Cardiac muscle cell (in vitro differentiated cells and primary cell): ENCODE results near the gene ZCCHC3. TPM values are rescaled to one million over a fixed set of nuclear protein-coding genes. Genes with fewer than 3 reads are reported as not detected.

ENCODE experiments used
- DNase-seq, 2 donors: peaks; one replicate each; pipeline versions ENCODE4 v3.0.0 to v3.0.0-alpha.2; 2010 to 2017; ENCODE audit warnings: low read depth in 1 of 2, low spot score in 1 of 2
- H3K27ac ChIP-seq: fragments of 200-600 bp; sonication (generic); 2 replicates; pipeline ENCODE4 v1.5.1; 2016
- H3K27me3 ChIP-seq: fragments of 200-600 bp; sonication (generic); 2 replicates; pipeline ENCODE4 v1.6.0; 2016; ENCODE audit warnings: control low read depth
- H3K36me3 ChIP-seq: fragments of 200-600 bp; sonication (generic); 2 replicates; pipeline ENCODE4 v1.5.1; 2016; ENCODE audit warnings: control low read depth
- H3K4me1 ChIP-seq: fragments of 200-600 bp; sonication (generic); 2 replicates; pipeline ENCODE4 v1.8.1; 2017; ENCODE audit warnings: low read depth, mild to moderate bottlenecking, mixed run types
- H3K4me3 ChIP-seq: fragments of 200-600 bp; sonication (generic); 2 replicates; pipeline ENCODE4 v1.5.1; 2016; ENCODE audit warnings: mild to moderate bottlenecking
- H3K9me3 ChIP-seq: fragments of 200-600 bp; sonication (generic); 2 replicates; pipeline ENCODE4 v1.5.1; 2017; ENCODE audit warnings: low read depth, mild to moderate bottlenecking, control low read depth
- polyA plus RNA-seq: library from polyadenylated mRNA; unstranded; fragments of >200 nt; fragmentation: Nextera tagmentation; extraction: Ambion mirVana; gene quantifications from 2 replicates; pipeline ENCODE4 v1.2.1, GENCODE V29; 2016
- total RNA-seq: library from RNA; depleted of rRNA; stranded (reverse); fragments of >200 nt; gene quantifications from 2 replicates; pipeline ENCODE4 v1.2.3, GENCODE V29; 2016
- TF ChIP-seq, protein P1 (sequence below): IDR thresholded peaks from 2 replicates; pipeline ENCODE4 v1.5.1; 2012; ENCODE audit warnings: low read depth, mild to moderate bottlenecking, low read length

Gene ZCCHC3
- total and polyA plus RNA-seq, 2 experiments from 2014 or later, result 43.7 to 63.8 TPM

DNA sequence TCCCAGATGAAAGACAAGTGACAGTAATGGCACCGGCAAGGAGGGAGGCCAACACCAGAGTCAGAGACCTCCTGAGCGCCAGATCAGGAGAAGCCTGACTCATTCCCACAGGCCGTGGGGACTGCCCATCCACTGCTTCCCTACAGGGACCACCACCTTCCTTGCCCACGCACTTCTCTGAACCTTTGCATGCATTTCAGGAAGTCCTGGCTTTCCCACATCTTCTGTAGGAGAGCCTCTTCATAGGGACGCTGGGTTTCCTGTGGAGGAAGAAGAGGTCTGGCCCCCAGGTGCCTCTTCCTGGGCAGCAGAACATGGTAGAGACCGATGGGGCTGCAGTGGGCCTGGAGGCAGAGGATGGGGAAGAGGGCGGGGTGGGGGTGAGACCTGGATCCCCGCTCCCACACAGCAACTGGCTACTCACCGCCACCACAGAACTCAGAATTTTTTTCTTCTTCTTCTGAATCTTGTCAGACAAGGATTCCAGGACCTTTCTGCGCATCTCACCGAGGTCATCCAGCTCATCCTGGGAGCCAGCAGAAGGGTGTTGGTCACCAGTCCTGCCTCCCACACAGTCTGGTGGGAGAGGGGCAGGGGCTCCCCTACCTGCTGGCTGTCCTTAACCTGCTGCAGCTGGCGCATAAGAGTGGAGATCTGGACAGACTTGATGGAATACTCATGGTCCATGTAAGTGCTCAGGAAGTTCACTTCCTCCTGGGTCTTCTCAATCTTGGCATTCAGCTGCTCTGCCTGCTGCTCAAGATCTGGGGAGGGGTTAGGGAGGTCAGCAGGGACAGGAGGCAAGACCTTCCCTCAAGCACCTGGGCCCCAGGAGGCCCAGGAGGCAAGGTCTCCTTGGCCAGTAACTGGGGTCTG lies 20.5 kb upstream of the ZCCHC3 start:
- TF ChIP-seq, protein P1, sequence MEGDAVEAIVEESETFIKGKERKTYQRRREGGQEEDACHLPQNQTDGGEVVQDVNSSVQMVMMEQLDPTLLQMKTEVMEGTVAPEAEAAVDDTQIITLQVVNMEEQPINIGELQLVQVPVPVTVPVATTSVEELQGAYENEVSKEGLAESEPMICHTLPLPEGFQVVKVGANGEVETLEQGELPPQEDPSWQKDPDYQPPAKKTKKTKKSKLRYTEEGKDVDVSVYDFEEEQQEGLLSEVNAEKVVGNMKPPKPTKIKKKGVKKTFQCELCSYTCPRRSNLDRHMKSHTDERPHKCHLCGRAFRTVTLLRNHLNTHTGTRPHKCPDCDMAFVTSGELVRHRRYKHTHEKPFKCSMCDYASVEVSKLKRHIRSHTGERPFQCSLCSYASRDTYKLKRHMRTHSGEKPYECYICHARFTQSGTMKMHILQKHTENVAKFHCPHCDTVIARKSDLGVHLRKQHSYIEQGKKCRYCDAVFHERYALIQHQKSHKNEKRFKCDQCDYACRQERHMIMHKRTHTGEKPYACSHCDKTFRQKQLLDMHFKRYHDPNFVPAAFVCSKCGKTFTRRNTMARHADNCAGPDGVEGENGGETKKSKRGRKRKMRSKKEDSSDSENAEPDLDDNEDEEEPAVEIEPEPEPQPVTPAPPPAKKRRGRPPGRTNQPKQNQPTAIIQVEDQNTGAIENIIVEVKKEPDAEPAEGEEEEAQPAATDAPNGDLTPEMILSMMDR, result no peak
- H3K4me1 ChIP-seq, result no peaks in the 10 kb centered on the region
- H3K36me3 ChIP-seq, result peaks cover 23% of the 10 kb centered on the region
- no peak overlapping the region for H3K27ac ChIP-seq
- no peak overlapping the region for H3K4me3 ChIP-seq
- H3K27me3 ChIP-seq, result no peaks in the 10 kb centered on the region
- no peak for DNase-seq
- no peaks in the 10 kb centered on the region for H3K9me3 ChIP-seq

DNA sequence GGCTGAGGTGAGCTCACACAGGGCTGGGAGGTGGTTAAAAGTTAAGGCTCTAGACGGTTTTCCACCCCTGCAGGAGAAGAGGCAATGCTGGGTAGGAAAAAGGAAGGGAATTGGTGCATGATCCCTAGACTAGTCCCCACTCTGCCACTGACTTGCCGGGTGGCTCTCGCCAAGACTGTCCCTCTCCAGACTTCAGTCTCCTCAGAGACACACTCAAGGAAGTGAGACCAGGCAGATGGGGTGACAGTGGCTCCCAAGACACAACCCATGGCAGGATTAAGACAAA lies 19.9 kb upstream of the ZCCHC3 start:
- no peaks in the 10 kb centered on the region for H3K4me1 ChIP-seq
- H3K9me3 ChIP-seq, result no peaks in the 10 kb centered on the region
- H3K27ac ChIP-seq, result no peak overlapping the region
- H3K4me3 ChIP-seq, result no peak overlapping the region
- TF ChIP-seq, protein P1, result no peak
- H3K27me3 ChIP-seq, result no peaks in the 10 kb centered on the region
- H3K36me3 ChIP-seq, result peaks cover 29% of the 10 kb centered on the region
- no peak for DNase-seq

DNA sequence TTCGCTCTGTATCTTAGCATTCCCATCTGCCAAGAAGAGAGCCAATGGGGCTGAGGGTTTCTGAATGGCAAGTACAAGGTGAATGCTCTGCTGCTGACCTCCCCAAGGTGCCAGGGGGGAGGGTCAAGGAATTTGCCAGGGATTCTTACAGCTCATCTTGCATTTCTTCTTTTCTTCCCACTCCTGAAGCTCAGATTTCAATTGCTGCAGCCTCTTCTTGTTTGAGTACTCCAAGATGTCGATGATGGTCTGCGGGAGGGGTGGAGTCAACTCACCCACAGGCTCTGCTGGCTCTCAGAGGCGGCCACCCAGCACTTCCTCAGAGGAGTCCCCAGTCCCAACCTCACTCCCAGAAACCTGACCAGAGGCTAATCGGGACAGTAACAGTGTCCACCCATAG lies 19.2 kb upstream of the ZCCHC3 start:
- no peaks in the 10 kb centered on the region for H3K27me3 ChIP-seq

DNA sequence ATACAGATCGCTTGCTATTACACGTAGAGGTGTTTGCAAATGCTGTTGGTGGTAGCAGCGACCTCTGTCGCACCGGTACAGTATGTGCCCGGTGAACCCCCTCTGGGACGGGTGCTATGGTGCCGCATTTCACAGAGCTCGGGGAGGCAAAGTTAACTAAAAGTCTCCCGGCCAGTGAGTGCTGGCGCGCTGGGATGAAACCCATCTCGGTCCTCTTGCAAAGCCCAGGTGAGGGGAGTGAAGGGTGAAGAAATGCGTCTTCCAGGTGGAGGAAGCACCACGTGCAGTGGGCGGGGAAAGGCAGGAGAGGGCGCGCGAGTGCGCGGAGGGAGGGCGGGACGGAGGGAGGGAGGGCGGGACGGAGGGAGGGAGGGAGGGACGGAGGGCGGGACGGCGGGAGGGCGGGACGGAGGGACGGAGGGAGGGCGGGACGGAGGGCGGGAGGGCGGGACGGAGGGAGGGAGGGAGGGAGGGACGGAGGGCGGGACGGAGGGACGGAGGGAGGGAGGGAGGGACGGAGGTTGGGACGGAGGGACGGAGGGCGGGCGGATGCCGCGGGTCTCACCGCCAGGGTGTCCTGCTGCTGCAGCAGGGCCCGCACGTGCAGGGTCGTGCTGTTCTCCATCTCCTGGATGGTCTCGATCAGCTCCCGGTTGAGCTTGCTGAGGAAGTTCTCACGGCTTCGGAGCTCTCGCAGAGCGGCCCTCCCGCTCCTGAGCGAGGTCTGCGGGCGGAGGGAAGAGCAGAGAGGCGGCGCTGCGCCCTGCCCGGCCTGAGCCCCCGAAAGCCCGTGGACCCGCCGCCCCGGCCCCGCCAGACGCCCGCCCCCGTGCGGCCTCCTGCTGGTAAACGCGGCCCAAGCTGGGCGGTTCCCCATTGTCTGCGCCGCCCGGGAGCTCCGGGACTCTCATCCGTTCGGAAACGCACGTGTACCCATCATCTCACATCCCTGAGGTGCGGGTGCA lies 18.5 kb upstream of the ZCCHC3 start:
- Histone ChIP-seq H3K4me3 (no peak overlapping the region), H3K9me3 (no peaks in the 10 kb centered on the region), H3K36me3 (peaks cover 29% of the 10 kb centered on the region), H3K27ac (no peak overlapping the region), H3K27me3 (no peaks in the 10 kb centered on the region), H3K4me1 (no peaks in the 10 kb centered on the region)
- TF ChIP-seq, protein P1, result peak; percentile 20
- DNase-seq, result peak in 1 of 2 donors; percentile 52

More for the DNA sequence above, 19.2 kb upstream of the ZCCHC3 start:
- Histone ChIP-seq H3K9me3 (no peaks in the 10 kb centered on the region), H3K27ac (no peak overlapping the region), H3K36me3 (peaks cover 29% of the 10 kb centered on the region), H3K4me1 (no peaks in the 10 kb centered on the region), H3K4me3 (no peak overlapping the region)
- TF ChIP-seq, protein P1, result no peak
- DNase-seq, result no peak

DNA sequence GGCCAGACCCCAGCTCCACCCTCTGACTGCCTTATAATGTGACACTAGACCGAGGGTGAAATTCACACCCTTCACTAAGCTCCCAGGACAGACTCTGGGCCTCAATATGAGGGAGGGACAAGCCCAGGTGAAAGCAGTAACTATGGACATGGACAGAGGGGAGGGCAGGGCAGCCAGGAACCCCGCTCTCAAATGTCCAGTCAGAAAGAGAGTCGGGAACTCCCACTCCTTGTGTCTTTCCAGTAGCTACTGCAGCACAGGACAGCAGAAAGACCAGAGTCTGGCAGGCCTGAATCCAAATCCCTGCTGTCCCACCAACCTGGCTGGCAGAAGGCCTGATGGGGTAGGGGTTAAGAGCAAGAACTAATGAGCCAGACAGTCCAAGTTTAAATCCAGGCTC lies 13.2 kb upstream of the ZCCHC3 start:
- Histone ChIP-seq H3K27ac (no peak overlapping the region), H3K4me3 (no peak overlapping the region), H3K27me3 (no peaks in the 10 kb centered on the region), H3K36me3 (peaks cover 10% of the 10 kb centered on the region), H3K9me3 (no peaks in the 10 kb centered on the region), H3K4me1 (no peaks in the 10 kb centered on the region)
- TF ChIP-seq, protein P1, result no peak
- DNase-seq, result no peak
